ENCODE results near the gene IL1RL1. TPM values are rescaled to one million over a fixed set of nuclear protein-coding genes. Genes with fewer than 3 reads are reported as not detected.

Gene IL1RL1
- total RNA-seq, 1 donor from 2014 or later, result not detected

DNA sequence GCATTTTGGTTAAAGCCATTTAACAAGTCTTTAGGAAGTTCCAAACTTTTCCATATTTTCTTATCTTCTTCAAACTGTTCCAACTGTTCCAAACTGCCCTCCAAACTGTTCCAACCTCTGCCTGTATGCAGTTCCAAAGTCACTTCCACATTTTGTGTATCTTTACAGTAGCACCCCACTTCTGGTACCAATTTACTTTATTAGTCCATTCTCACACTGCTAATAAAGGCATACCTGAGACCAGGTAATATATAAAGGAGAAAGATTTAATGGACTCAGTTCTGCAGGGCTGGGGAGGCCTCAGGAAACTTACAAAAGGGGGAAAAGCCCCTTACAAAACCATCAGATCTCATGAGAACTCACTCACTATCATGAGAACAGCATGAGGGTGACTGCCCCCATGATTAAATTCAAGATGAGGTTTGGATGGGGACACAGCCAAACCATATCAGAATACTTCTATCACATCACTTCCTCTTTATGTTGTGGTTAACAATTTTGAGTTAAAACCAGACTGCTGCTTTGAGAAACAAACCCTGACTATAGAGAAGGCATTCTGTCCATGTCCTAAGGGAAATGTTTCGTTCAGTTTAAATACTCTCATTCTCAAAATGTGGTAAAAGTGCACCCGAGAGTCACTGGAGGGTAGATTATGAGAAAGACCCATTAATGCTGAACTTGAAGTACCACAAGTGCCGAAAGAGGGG, 55.2 kb downstream of the IL1RL1 start:
- no peak for FAIRE-seq
- no peak for DNase-seq (ENCODE audit: low spot score in 2 of 2)

DNA sequence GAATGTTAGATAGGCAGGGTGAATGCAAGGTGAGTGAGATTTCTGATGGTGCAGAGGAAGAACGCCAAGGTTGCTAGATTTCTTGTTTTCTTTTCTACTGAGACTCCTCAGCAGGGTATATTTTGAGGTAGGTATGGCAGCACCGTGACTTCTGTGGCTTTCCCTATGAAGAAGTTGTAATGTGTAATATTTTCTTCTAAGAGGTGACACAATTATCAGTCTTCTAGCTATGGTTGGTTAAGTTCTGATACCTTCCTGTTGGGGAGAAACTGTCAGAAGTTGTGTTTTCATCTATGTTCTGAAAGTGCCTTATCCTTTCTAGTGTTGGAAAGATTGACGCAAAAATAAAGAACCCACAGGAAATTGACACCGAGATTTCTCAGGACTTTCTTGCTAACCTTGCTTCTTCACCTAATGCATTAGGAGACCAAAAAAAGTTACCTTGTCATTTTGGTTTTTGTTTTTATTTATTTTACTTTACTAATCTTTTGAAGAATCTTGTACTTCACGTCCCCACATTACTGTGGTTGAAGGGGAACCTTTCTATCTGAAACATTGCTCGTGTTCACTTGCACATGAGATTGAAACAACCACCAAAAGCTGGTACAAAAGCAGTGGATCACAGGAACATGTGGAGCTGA, 56.1 kb downstream of the IL1RL1 start:
- FAIRE-seq (no peak), DNase-seq (ENCODE audit: low spot score in 2 of 2) (no peak)

DNA sequence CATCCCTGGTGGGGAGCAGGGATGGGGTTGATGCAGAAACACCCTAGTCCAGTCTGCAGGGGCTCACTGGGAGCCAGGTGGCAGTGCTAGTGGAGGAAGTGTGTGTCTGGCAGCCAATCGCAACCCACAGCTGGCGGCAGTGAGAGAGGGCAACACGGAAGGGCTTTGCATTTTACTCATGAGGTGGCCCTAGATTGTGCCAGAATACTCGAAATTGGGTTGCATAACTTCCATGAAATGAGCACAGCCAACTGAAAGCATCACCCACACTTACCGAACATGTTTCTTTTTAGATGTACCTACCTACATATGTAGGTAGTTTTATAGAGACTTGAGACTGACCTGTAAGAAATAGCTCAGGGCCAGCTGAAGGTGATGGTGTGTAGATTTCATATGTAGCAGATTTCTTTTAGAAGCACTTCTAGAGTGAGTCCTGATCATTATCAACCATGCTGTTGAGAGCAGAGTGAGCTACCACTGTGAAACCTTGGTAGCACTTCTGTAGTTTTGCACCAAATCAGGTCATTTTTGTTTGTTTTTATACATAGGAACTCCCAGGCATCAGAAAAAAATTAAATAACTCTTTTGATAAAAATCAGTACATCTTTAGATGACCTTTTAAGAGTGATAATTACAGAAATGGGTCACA, 57.2 kb downstream of the IL1RL1 start:
- no peak for DNase-seq (ENCODE audit: low spot score in 2 of 2)
- FAIRE-seq, result no peak

DNA sequence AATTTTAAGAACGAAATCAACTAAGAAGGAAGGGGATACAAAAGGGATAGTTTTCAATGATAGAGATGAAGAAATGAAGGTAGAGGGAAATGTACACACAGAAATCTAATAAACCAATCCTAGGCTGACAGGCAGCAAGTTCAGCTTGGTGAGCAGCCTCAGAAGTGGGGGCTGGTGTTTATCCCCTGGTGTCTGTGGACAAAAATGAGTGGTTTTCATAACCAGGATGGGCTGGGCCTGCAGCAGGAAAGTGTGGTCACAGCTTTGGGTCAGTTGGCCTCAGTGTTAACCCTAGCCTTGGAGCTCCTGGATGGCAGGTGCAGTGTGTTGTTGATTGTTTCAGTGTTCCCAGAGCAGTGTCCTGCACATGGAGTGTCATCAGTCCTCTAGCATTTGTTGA, 58.5 kb downstream of the IL1RL1 start:
- FAIRE-seq, result no peak
- no peak for DNase-seq (ENCODE audit: low spot score in 2 of 2)

DNA sequence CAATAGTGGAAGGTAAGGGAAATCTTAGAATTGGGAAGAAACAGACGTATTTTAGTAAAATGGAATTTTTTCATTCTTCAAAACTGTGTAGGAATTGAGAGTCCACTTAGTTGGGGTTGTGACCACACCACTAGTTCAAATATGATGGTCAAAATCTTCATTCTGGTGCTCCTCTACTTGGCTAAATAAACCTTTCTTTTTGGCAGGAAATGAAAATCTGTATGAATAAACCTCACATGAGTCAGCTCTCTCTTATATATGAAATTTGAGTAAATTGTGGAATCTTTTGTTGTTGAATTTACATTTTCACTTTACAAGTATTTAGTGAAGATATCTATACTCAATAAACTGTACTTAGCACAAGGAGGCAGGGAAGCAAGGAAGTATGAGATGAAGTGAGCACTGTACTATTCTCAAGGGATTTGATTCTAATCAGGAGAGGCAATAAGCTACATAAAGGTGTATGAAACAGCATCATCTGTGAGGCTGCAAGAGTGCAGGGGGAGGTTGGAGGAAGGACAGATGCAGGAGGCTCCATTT, 64.8 kb downstream of the IL1RL1 start:
- FAIRE-seq (no peak), DNase-seq (ENCODE audit: low spot score in 2 of 2) (no peak)

DNA sequence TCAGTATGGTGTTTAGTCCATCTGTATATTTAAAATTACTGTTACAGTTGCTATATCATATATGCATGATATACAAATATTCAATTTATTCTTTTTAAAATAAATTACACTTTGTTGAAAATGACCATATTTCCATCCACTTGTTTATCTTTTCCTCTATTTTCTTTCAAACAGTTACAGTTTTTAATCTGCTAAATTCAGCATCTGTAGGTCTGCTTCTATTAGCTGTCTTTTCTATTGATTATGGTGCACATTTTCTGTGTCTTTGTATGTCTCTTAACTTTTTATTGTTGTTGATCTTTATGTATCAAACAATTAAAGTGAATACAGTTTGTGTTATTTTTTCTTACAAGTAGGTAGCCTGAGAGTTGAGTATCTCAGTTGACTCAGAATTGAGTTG, 72.4 kb downstream of the IL1RL1 start:
- FAIRE-seq, result no peak
- no peak for DNase-seq (ENCODE audit: low spot score in 2 of 2)

DNA sequence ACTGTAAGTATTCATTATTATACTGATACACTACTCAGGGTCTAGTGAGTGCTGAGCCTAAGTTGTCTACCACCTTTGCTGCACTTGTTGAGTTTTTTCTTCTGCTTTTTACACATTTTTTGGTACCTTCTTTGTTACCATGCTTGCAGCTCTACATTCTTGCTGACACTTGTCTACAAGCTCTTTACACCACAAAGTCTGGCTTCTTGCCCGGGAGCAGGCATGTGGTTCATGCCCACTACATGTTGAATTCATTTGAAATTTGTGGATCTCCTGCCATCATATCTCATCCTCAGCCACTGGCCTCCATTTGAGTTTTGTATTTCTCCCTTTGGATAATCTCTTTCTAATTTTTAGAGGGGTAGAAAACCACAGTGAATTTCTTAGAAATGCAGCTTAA, 74.2 kb downstream of the IL1RL1 start:
- FAIRE-seq, result no peak

DNA sequence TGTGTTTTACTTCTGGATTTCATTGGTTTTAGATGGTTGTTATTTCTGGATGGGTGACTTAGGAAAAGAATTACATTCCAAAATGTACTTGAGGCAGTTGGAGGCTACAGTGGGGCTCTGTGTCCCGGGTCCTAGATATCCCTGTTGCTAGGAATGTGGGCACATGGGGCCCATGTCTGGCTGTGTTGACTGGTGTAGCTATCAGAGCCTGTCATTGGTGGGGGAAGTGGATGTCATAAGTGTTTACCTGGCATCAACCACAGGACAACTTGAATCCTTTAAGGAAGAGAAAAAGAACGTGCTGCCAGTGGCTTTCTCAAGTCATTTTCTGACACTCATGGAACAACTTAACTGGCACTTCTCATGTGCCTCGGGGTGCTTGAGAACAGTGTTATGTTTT, 74.6 kb downstream of the IL1RL1 start:
- FAIRE-seq (no peak), DNase-seq (ENCODE audit: low spot score in 2 of 2) (no peak)

More for the DNA sequence above, 74.2 kb downstream of the IL1RL1 start:
- no peak for DNase-seq (ENCODE audit: low spot score in 2 of 2)

DNA sequence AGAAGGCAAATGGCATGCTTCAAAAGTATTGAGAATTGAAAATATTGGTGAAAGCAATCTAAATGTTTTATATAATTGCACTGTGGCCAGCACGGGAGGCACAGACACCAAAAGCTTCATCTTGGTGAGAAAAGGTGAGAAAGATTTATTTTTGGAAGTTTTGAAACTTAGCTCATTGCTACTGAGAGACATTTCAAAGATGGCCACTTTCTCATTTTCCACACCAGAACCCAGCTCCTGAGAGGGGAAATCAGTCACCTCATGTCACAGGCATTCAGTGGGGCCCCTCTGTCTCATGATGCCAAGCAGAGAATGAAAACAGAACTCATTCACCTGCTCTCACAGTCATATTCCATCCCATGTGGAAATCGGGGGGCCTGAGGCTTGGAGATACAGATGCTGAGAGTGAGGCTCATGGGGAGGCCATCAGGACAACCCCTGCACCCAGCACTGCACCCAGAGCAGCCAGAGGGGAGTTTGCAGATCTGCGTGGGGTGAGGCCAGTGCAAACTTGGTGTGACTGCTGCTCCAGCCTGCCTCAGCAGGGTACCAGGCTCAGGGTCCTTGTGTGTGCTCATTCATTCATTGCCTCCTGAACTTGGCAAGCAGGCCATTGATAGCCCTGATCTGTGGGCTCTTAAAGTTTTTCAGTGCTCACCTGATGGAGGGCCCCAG, 75.6 kb downstream of the IL1RL1 start:
- FAIRE-seq, result no peak
- DNase-seq (ENCODE audit: low spot score in 2 of 2), result no peak

DNA sequence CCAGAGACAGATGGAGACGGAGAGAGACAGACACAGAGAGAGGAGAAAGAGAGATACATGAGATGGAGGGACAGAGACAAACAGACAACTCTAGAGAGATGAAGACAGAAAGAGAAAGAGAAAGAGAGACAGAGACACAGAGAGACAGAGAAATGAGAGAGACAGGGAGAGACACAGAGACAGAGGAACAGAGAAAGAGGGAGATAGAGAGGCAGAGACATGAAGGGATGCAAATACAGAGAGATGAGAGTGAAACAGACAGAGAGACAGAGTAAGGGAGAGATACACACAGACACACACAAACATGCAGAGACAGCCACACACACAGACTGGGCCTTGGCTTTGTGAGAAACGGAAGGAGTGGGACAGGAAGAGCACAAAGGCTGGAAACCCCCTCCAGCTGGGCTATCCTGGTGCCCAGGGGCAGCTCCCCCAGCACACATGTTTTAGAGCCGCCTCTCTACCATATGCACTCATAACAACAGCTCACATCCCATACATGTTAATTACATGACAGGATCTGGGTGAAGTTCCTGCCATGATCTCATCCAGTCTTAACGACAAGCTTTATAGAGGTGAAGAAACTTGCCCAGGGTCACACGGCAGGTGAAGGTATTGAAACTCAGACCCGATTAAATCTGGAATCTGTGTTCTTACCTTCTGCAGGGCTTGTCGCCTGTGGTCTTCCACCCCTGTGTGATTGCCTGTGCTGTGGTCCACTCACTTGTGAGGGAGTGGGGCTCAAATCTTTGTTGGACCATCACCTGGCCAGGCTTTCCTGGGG, 76.6 kb downstream of the IL1RL1 start:
- FAIRE-seq, result no peak
- DNase-seq (ENCODE audit: low spot score in 2 of 2), result no peak

DNA sequence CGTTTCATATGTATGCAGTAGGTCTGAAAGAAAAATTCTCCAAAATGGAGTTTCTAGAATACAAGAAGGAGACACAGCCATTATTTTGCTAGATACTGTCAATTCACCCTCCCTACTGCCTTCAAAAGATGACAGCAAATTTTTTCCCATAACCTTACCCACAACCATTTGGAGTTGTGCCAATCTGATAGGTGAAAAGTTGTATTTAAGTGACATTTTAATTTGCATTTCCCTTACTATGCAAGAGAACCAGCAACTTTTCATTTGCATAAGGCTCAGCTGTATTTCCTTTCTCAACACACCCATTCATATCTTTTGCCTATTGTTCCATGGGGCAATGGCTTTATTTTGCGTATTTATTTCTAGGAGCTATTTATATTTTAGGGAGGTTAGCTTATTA, 80.2 kb downstream of the IL1RL1 start:
- DNase-seq (ENCODE audit: low spot score in 2 of 2) (no peak), FAIRE-seq (no peak)

DNA sequence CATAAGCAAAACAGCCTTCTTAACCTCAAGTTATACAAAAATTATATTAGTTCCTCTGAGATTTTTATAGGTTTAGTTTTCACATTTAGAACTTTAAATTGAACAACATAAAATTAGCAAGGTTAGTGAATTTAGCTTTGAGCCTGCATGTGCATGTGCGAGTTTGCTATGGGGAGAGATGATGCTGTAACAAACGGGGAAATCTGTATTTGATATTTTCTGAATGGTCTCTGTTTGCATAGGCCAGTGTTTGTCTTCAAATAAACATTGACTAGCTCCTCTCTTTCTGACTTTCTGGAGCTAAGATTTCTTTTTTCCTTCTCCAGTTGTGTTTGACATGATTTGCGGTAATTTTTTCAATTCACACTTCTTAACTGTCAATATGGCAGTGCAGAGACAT, 80.7 kb downstream of the IL1RL1 start:
- FAIRE-seq, result no peak
- no peak for DNase-seq (ENCODE audit: low spot score in 2 of 2)

DNA sequence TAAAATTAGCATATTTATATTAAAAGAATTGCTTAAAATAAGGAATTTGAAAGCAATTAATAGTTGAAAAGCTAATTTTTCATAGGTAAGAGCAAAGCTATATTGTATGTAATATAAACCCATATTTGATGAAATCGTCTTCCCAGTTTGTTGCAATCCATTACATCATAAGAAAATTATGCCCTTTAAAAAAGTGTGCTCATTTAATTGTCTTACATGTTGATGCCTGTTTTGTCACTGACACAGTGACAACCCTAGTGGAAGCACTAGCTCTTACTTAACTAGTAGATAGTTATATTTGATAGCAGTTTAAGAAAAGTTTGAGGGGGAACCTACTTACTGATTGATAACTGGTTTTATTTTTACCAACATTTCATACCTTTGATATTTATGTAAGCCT, 81.6 kb downstream of the IL1RL1 start:
- no peak for DNase-seq (ENCODE audit: low spot score in 2 of 2)
- no peak for FAIRE-seq

DNA sequence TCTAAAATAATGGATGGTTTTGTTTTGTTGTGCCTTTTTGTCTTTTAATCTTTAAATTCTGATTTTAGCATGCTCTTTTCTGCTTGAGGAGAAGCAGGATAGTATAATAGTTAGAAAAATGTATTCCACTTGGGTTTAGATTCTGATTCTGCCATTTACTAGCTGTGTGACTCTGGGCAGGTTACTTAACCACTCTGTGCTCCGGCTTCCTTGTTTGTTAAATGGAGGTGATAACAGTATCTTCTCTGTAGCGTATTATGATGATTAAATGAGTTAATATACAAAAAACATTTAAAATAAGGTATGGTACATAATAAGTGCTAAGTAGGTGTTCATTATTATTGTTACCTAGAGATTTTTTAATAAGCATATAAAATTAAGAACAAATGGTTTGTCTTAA, 84.6 kb downstream of the IL1RL1 start:
- FAIRE-seq, result no peak
- DNase-seq (ENCODE audit: low spot score in 2 of 2), result no peak

DNA sequence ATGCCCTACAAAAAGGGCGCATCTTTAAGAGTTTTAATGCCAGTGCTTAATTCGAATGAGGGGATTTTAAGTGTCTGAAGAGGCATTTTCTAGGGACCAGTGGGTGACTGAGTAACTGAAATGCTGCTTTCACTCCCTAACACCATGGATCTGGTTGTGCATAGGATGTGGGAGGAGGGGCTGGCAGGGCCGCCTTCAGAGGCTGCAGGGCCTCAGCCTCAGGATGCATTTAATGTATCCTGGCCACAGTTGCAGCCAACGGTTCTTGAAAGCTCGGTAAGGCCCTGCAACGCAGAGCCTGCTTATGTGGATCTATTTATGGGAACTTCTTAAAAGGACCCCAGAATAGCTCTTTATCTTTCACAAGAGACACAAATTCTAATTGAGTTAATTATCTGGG, 85.8 kb downstream of the IL1RL1 start:
- DNase-seq (ENCODE audit: low spot score in 2 of 2) (no peak), FAIRE-seq (no peak)

DNA sequence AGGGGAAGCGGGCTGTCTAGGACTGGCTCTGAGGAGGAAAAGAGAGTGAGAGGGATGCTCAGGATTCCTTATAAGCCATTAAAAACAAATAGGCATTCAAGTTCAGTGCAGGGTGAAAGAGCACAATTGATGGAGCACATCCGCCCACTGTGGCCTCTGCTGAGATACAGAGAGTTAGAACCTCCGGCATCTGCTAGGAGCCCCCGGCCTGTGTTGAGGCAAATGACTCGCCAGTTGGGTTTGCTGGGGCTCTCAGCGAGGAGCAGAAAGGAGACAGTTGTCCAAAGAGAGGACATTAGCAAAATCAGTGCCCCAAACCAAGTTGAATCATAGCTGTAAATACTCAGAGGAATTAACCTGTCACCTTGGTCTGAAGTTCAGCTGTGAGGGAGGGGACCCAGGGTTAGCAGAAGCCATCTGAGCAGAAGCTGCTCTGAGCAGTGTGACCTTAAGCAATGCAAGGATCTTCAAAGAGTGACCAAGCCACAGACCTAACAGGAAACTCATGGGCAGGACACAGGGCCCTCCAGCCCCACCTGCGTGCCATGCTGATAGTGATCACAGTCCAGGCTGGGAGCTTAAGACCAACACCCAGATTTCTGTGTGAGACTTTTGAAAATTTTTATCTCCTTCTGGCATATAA, 88.3 kb downstream of the IL1RL1 start:
- FAIRE-seq, result no peak
- no peak for DNase-seq (ENCODE audit: low spot score in 2 of 2)

DNA sequence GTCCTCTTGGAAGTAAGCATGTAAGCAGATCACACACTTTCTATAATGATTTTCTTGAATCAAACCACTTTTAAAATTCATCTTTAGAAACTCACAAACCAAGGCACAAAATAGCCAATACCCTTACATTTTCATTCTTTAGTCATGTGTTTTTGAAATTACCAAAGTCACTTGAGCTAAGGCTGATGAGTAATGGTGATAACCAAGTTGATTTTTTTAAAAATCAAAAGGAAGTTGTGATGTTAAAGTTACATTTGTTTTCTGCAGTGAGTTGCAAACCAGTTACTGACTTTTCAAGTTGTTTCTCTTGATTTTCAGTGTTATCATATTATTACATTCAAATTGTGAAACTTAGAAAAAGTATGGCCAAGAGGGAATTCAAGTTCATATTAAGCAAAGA, 90.1 kb downstream of the IL1RL1 start:
- DNase-seq (ENCODE audit: low spot score in 2 of 2), result no peak
- FAIRE-seq, result no peak
